Peyer's patch (tissue), 4 donors: Measurements from ENCODE around the gene PTTG2.

Experiments
- POLR2A ChIP-seq, 2 donors: fragments of 450-650 bp; IDR thresholded peaks; one replicate each; pipeline ENCODE4 v1.5.1; 2017; ENCODE audit warnings: antibody characterized with exemption in 2 of 2, mild to moderate bottlenecking in 2 of 2, moderate library complexity in 2 of 2
- TF ChIP-seq, protein P1 (sequence below), 6 experiments: fragments of 450-650 bp in 4 of 6; fragments of 200-600 bp in 2 of 6; sonication (generic) in 1 of 6; IDR thresholded peaks; one replicate each; pipeline ENCODE4 v1.5.1; 2017 to 2019; ENCODE audit warnings: antibody characterized with exemption in 6 of 6, mild to moderate bottlenecking in 3 of 6, moderate library complexity in 1 of 6

DNA sequence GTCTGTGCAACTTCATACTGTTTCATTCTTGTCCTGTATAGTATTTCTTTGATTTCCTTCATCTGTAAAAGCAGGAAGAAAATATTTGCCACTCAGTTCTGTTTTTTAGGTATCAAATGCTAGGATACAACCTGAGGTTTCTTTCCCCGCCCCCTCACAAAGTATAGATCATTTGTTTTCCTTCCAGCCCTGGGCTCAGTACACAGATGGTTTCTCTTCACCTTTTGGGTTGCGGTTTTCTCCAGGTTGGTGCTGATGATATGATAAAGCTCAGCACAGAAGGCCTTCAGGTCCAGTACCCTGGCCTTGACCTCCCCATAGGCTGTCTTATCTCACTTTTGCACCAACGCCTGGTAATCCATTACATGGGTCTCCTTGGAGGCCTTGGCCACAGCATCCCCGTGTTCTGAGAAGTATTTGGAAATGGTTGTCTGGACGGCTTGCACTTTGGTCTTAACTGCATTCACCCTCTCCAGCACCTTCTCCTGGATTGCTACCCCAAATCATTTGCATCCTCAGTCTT, 35.2 kb downstream of the PTTG2 start:
- TF ChIP-seq, protein P1, sequence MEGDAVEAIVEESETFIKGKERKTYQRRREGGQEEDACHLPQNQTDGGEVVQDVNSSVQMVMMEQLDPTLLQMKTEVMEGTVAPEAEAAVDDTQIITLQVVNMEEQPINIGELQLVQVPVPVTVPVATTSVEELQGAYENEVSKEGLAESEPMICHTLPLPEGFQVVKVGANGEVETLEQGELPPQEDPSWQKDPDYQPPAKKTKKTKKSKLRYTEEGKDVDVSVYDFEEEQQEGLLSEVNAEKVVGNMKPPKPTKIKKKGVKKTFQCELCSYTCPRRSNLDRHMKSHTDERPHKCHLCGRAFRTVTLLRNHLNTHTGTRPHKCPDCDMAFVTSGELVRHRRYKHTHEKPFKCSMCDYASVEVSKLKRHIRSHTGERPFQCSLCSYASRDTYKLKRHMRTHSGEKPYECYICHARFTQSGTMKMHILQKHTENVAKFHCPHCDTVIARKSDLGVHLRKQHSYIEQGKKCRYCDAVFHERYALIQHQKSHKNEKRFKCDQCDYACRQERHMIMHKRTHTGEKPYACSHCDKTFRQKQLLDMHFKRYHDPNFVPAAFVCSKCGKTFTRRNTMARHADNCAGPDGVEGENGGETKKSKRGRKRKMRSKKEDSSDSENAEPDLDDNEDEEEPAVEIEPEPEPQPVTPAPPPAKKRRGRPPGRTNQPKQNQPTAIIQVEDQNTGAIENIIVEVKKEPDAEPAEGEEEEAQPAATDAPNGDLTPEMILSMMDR (IDR thresholded peaks at IDR 0.05), result no peak
- no peak for TF ChIP-seq POLR2A (IDR thresholded peaks at IDR 0.05)
